ENCODE measurements around the gene PGF.

The PGF gene

DNA sequence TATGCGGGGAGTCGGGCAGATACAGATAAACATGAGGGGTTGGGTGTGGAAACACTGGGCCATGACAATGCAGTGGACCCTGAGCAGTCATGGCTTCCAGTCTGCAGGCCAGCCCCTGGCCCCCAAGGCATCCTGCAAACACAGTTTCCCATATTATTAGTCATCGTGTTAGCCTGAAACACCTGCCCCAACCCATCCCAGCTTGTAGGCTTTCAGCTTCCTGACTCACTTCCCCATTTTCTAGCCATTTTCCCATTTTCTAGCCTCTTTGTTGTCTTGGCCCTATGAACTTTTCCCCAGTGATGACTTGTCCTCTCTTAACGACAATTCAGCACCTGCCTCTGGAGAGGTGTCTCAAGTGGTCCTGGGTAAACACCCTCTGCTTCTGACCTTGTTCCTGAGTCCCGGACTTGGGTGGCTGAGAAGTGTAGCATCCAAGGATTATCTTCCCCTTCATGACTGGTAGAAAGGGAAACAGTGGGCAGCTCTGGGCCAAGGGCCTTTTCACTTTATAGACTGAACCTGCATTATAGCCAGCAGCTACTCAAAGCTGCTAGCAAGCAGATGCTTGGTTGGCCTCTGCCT, 4.3 kb upstream of the PGF start:
- Histone ChIP-seq H3K36me3 (ENCODE audit: control insufficient read depth, insufficient read depth, low read length) (no peaks in the 10 kb centered on the region), H3K4ac (ENCODE audit: low read depth, low read length) (no peak overlapping the region), H3K27me3 (ENCODE audit: insufficient read depth, low read length, poor library complexity) (no peaks in the 10 kb centered on the region), H4K5ac (ENCODE audit: low read length) (no peak overlapping the region), H3K23ac (ENCODE audit: low read length) (no peak overlapping the region), H3K4me2 (ENCODE audit: low read length) (no peak overlapping the region), H2AK5ac (ENCODE audit: low read length) (no peak overlapping the region), H2BK15ac (replicated peaks; ENCODE audit: low read depth) (no peak overlapping the region), H3K27ac (ENCODE audit: low read depth, low read length) (no peak overlapping the region), H3K79me2 (ENCODE audit: control insufficient read depth, insufficient read depth, low read length) (no peaks in the 10 kb centered on the region), H2BK5ac (ENCODE audit: low read length) (no peak overlapping the region), H3K18ac (ENCODE audit: low read length) (no peak overlapping the region), H3K9ac (ENCODE audit: low read length) (no peak overlapping the region), H3K56ac (ENCODE audit: low read length) (no peak overlapping the region), H4K8ac (ENCODE audit: low read depth, low read length) (no peak overlapping the region), H3K79me1 (ENCODE audit: low read length) (no peaks in the 10 kb centered on the region), H3K4me1 (ENCODE audit: control insufficient read depth, low read depth, low read length) (peaks cover 2% of the 10 kb centered on the region), H2BK120ac (ENCODE audit: low read depth, low read length) (no peak overlapping the region), H3K4me3 (ENCODE audit: low read length) (no peak overlapping the region)
- WGBS (ENCODE audit: extremely low coverage, insufficient coverage, low lambda C conversion rate), result no CpG with 5 or more reads among the region's 5 CpGs
- DNase-seq, result no peak

DNA sequence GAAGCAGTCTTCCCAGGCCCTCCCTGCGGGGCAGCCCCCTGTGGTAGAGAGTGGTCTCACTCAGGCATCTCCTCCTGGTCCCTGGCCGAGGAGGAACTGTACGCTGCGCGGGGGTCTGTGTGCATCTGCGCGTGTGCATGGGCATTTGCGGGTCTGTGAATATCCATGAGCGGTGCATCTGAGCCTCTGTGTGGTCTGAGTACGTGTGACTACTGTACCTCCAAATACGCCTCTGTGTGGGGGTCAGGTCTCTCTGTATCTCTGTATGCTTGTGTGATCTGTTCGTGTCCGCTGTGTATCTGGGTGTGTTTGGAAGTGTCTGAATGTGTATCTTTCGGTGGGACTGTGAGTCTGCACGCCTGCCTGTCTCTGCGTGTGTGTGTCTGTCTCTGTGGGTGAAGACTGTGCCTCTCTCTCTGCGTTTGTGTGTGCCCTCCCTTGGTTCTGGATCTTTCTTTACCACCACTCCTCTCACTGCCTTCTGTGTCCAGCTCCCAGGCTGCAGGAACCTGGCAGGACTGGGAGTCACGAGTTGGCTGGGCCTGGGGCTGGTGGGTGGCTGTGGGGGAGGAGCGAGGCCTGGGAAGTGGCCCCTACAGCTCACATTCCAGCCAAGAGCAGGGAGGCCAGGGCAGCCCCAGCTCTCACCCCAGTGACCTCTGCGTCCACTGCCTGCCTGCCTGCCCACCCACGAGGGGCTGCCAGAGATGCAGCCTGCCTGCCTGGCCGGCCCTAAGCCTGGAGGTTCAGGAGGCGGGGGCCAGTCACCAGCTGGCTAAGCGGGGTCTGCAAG, 1.1 kb upstream of the PGF start:
- H3K27me3 ChIP-seq (ENCODE audit: insufficient read depth, low read length, poor library complexity), result no peaks in the 10 kb centered on the region
- no peak overlapping the region for H3K4me2 ChIP-seq (ENCODE audit: low read length)
- no peak overlapping the region for H2BK15ac ChIP-seq (replicated peaks; ENCODE audit: low read depth)
- no CpG with 5 or more reads among the region's 24 CpGs for WGBS (ENCODE audit: extremely low coverage, insufficient coverage, low lambda C conversion rate)
- peak overlapping the region; percentile 26 for H3K9ac ChIP-seq (ENCODE audit: low read length)
- no peak overlapping the region for H3K18ac ChIP-seq (ENCODE audit: low read length)
- H3K27ac ChIP-seq (ENCODE audit: low read depth, low read length), result no peak overlapping the region
- no peaks in the 10 kb centered on the region for H3K79me2 ChIP-seq (ENCODE audit: control insufficient read depth, insufficient read depth, low read length)
- no peak overlapping the region for H4K5ac ChIP-seq (ENCODE audit: low read length)
- H3K4ac ChIP-seq (ENCODE audit: low read depth, low read length), result no peak overlapping the region
- no peak overlapping the region for H4K8ac ChIP-seq (ENCODE audit: low read depth, low read length)
- no peak for DNase-seq
- no peak overlapping the region for H2BK120ac ChIP-seq (ENCODE audit: low read depth, low read length)
- H3K36me3 ChIP-seq (ENCODE audit: control insufficient read depth, insufficient read depth, low read length), result no peaks in the 10 kb centered on the region
- no peak overlapping the region for H3K23ac ChIP-seq (ENCODE audit: low read length)
- no peaks in the 10 kb centered on the region for H3K79me1 ChIP-seq (ENCODE audit: low read length)
- H3K4me3 ChIP-seq (ENCODE audit: low read length), result no peak overlapping the region
- no peak overlapping the region for H2AK5ac ChIP-seq (ENCODE audit: low read length)
- H3K4me1 ChIP-seq (ENCODE audit: control insufficient read depth, low read depth, low read length), result peaks cover 2% of the 10 kb centered on the region
- no peak overlapping the region for H2BK5ac ChIP-seq (ENCODE audit: low read length)
- peak overlapping the region; percentile 53 for H3K56ac ChIP-seq (ENCODE audit: low read length)

GRCh38 chr14:74956027-74956279, 556 bp upstream of the PGF start:
- Histone ChIP-seq H3K79me2 (ENCODE audit: control insufficient read depth, insufficient read depth, low read length) (no peaks in the 10 kb centered on the region), H3K79me1 (ENCODE audit: low read length) (no peaks in the 10 kb centered on the region), H2BK15ac (replicated peaks; ENCODE audit: low read depth) (no peak overlapping the region), H3K9ac (ENCODE audit: low read length) (peak overlapping the region; percentile 63), H3K56ac (ENCODE audit: low read length) (peak overlapping the region; percentile 83), H3K18ac (ENCODE audit: low read length) (no peak overlapping the region), H3K4ac (ENCODE audit: low read depth, low read length) (no peak overlapping the region), H3K27me3 (ENCODE audit: insufficient read depth, low read length, poor library complexity) (no peaks in the 10 kb centered on the region), H3K36me3 (ENCODE audit: control insufficient read depth, insufficient read depth, low read length) (no peaks in the 10 kb centered on the region), H2BK5ac (ENCODE audit: low read length) (no peak overlapping the region), H3K4me3 (ENCODE audit: low read length) (no peak overlapping the region), H2BK120ac (ENCODE audit: low read depth, low read length) (no peak overlapping the region), H3K27ac (ENCODE audit: low read depth, low read length) (no peak overlapping the region), H3K4me2 (ENCODE audit: low read length) (no peak overlapping the region), H2AK5ac (ENCODE audit: low read length) (no peak overlapping the region), H4K5ac (ENCODE audit: low read length) (no peak overlapping the region), H3K23ac (ENCODE audit: low read length) (no peak overlapping the region), H4K8ac (ENCODE audit: low read depth, low read length) (no peak overlapping the region), H3K4me1 (ENCODE audit: control insufficient read depth, low read depth, low read length) (peaks cover 2% of the 10 kb centered on the region)
- no CpG with 5 or more reads among the region's 9 CpGs for WGBS (ENCODE audit: extremely low coverage, insufficient coverage, low lambda C conversion rate)
- DNase-seq, result no peak

GRCh38 chr14:74954947-74955228, 509 bp downstream of the PGF start:
- H4K5ac ChIP-seq (ENCODE audit: low read length), result no peak overlapping the region
- peak overlapping the region; percentile 71 for H3K56ac ChIP-seq (ENCODE audit: low read length)
- H2BK5ac ChIP-seq (ENCODE audit: low read length), result no peak overlapping the region
- H3K9ac ChIP-seq (ENCODE audit: low read length), result peak overlapping the region; percentile 68
- no peak overlapping the region for H2BK120ac ChIP-seq (ENCODE audit: low read depth, low read length)
- DNase-seq, result no peak
- H2BK15ac ChIP-seq (replicated peaks; ENCODE audit: low read depth), result no peak overlapping the region
- H3K27ac ChIP-seq (ENCODE audit: low read depth, low read length), result no peak overlapping the region
- H3K36me3 ChIP-seq (ENCODE audit: control insufficient read depth, insufficient read depth, low read length), result no peaks in the 10 kb centered on the region
- no peak overlapping the region for H3K4ac ChIP-seq (ENCODE audit: low read depth, low read length)
- no peaks in the 10 kb centered on the region for H3K79me2 ChIP-seq (ENCODE audit: control insufficient read depth, insufficient read depth, low read length)
- H3K27me3 ChIP-seq (ENCODE audit: insufficient read depth, low read length, poor library complexity), result no peaks in the 10 kb centered on the region
- peak overlapping the region; percentile 66 for H3K4me2 ChIP-seq (ENCODE audit: low read length)
- H3K4me3 ChIP-seq (ENCODE audit: low read length), result peak overlapping the region; percentile 51
- no peak overlapping the region for H3K23ac ChIP-seq (ENCODE audit: low read length)
- no CpG with 5 or more reads among the region's 3 CpGs for WGBS (ENCODE audit: extremely low coverage, insufficient coverage, low lambda C conversion rate)
- H3K4me1 ChIP-seq (ENCODE audit: control insufficient read depth, low read depth, low read length), result peaks cover 2% of the 10 kb centered on the region
- no peak overlapping the region for H4K8ac ChIP-seq (ENCODE audit: low read depth, low read length)
- no peak overlapping the region for H2AK5ac ChIP-seq (ENCODE audit: low read length)
- H3K18ac ChIP-seq (ENCODE audit: low read length), result no peak overlapping the region
- no peaks in the 10 kb centered on the region for H3K79me1 ChIP-seq (ENCODE audit: low read length)

DNA sequence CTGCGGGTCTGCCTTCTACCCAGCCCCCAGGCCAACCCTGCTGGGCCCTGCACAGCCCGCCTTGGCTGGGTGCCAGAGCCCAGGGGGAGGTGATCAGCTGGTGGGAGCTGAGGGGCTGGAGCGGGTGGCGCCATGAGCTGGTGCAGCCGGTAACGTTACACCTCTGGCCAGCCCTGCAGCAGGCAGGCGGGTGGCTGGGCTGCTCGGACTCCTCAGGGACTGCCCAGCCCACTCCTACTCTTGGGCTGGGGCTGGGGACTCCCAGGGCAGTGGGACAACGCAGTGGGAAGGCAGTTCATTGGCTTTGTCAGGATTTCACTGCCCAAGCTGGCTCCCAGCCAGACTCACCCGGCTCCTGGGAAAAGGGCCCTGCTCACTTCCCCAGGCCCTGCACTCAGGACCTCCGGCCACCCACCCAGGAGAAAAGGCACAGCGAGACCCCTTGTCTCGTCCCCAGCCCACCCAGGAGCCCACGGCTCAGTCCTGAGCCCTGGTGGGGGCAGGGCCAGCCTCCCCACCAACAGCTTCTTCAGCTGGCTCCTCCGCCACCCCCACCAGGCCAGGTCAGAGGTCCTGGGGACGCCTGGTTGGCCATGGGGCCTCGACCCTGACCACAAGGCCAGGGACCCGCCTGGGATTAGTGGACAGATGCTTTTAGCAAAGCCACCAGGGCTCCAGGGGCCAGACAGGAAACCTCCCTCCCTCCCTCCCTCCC, 1.0 kb downstream of the PGF start:
- no peak overlapping the region for H2AK5ac ChIP-seq (ENCODE audit: low read length)
- H3K36me3 ChIP-seq (ENCODE audit: control insufficient read depth, insufficient read depth, low read length), result no peaks in the 10 kb centered on the region
- no peak overlapping the region for H4K5ac ChIP-seq (ENCODE audit: low read length)
- peaks cover 2% of the 10 kb centered on the region for H3K4me1 ChIP-seq (ENCODE audit: control insufficient read depth, low read depth, low read length)
- no peaks in the 10 kb centered on the region for H3K79me1 ChIP-seq (ENCODE audit: low read length)
- DNase-seq, result no peak
- no peaks in the 10 kb centered on the region for H3K79me2 ChIP-seq (ENCODE audit: control insufficient read depth, insufficient read depth, low read length)
- H3K4me2 ChIP-seq (ENCODE audit: low read length), result peak overlapping the region; percentile 29
- peak overlapping the region; percentile 62 for H3K9ac ChIP-seq (ENCODE audit: low read length)
- no peaks in the 10 kb centered on the region for H3K27me3 ChIP-seq (ENCODE audit: insufficient read depth, low read length, poor library complexity)
- no peak overlapping the region for H3K23ac ChIP-seq (ENCODE audit: low read length)
- H4K8ac ChIP-seq (ENCODE audit: low read depth, low read length), result no peak overlapping the region
- H3K4me3 ChIP-seq (ENCODE audit: low read length), result no peak overlapping the region
- H2BK5ac ChIP-seq (ENCODE audit: low read length), result no peak overlapping the region
- H2BK15ac ChIP-seq (replicated peaks; ENCODE audit: low read depth), result no peak overlapping the region
- no peak overlapping the region for H2BK120ac ChIP-seq (ENCODE audit: low read depth, low read length)
- no peak overlapping the region for H3K18ac ChIP-seq (ENCODE audit: low read length)
- peak overlapping the region; percentile 71 for H3K56ac ChIP-seq (ENCODE audit: low read length)
- H3K27ac ChIP-seq (ENCODE audit: low read depth, low read length), result no peak overlapping the region
- WGBS (ENCODE audit: extremely low coverage, insufficient coverage, low lambda C conversion rate), result no CpG with 5 or more reads among the region's 18 CpGs
- peak overlapping the region; percentile 4 for H3K4ac ChIP-seq (ENCODE audit: low read depth, low read length)

Data from mesendoderm (in vitro differentiated cells).